H1 (cell line): Measurements from ENCODE around the gene CENPI. TPM values are rescaled to one million over a fixed set of nuclear protein-coding genes. Genes with fewer than 3 reads are reported as not detected.

Experiments
- CTCF ChIA-PET: fragments of 300-600 bp; sonication (Branson Sonifier 250); formaldehyde crosslinking; loops from one replicate; lab custom pipeline; 2021; ENCODE audit not compliant: partially characterized antibody; lab: Charles Lee
- POLR2A ChIA-PET: fragments of 300-600 bp; sonication (Branson Sonifier 250); formaldehyde crosslinking; loops from one replicate; lab custom pipeline; 2021; ENCODE audit warnings: inconsistent platforms; ENCODE audit not compliant: partially characterized antibody; lab: Charles Lee
- DNase-seq, 2 experiments: peaks; one replicate each; pipeline versions ENCODE4 v3.0.0 to v3.0.0-alpha.2; 2010 to 2022; ENCODE audit warnings: low spot score in 2 of 2, low read depth in 1 of 2, mixed read lengths in 1 of 2
- FAIRE-seq: peaks from 2 replicates; lab custom pipeline; 2011; peaks lifted over from hg19 to GRCh38; lab: Jason Lieb, UNC
- H2AFZ ChIP-seq: 2 replicates; pipeline ENCODE4 v1.8.1; 2012; ENCODE audit warnings: low read length, inconsistent platforms
- H2AK5ac ChIP-seq: 2 replicates; pipeline ENCODE4 v1.6.1; 2013; ENCODE audit warnings: low read depth, low read length
- H2BK120ac ChIP-seq: replicated peaks from 2 replicates; pipeline ENCODE3; 2013; ENCODE audit warnings: low read depth, low read length, inconsistent platforms
- H2BK12ac ChIP-seq: 2 replicates; pipeline ENCODE4 v1.6.1; 2013; ENCODE audit warnings: low read depth, low read length
- H2BK15ac ChIP-seq: 2 replicates; pipeline ENCODE4 v1.6.1; 2013; ENCODE audit warnings: low read length
- H2BK20ac ChIP-seq: 2 replicates; pipeline ENCODE4 v1.6.1; 2013; ENCODE audit warnings: low read length
- H2BK5ac ChIP-seq: 2 replicates; pipeline ENCODE4 v1.6.1; 2013; ENCODE audit warnings: low read depth, low read length
- H3K14ac ChIP-seq: 2 replicates; pipeline ENCODE4 v1.6.1; 2013; ENCODE audit warnings: inconsistent platforms; ENCODE audit not compliant: insufficient read length
- H3K18ac ChIP-seq: 2 replicates; pipeline ENCODE4 v1.6.1; 2013; ENCODE audit warnings: low read length; ENCODE audit errors: extremely low read depth
- H3K23ac ChIP-seq: 2 replicates; pipeline ENCODE4 v1.6.1; 2013; ENCODE audit warnings: inconsistent platforms; ENCODE audit not compliant: insufficient read length
- H3K23me2 ChIP-seq: 2 replicates; pipeline ENCODE4 v1.6.1; 2013; ENCODE audit warnings: low read depth, low read length
- H3K27ac ChIP-seq: 2 replicates; pipeline ENCODE4 v1.6.1; 2011; ENCODE audit warnings: low read depth, low read length, inconsistent platforms
- H3K27me3 ChIP-seq, 4 experiments: replicated peaks in 1 of 4; 1 replicate in 1 of 4; 2 replicates in 3 of 4; pipeline versions ENCODE4 v1.6.1 to v1.8.1; 2011 to 2013; ENCODE audit warnings: low read length in 3 of 4, mild to moderate bottlenecking in 3 of 4, inconsistent platforms in 2 of 4, mixed read lengths in 2 of 4, moderate library complexity in 1 of 4; ENCODE audit not compliant: control insufficient read depth in 3 of 4, insufficient read depth in 3 of 4; ENCODE audit errors: extremely low read depth in 1 of 4
- H3K36me3 ChIP-seq, 4 experiments: 2 replicates each; pipeline versions ENCODE4 v1.6.1 to v1.8.1; 2011 to 2013; ENCODE audit warnings: mild to moderate bottlenecking in 4 of 4, low read length in 3 of 4, moderate library complexity in 2 of 4, control low read depth in 1 of 4, inconsistent platforms in 1 of 4; ENCODE audit not compliant: insufficient read depth in 4 of 4, control insufficient read depth in 2 of 4
- H3K4ac ChIP-seq: replicated peaks from 2 replicates; pipeline ENCODE3; 2013; ENCODE audit warnings: low read length, low read depth, mixed read lengths, inconsistent platforms; ENCODE audit not compliant: insufficient read length
- H3K4me1 ChIP-seq, 4 experiments: replicated peaks in 1 of 4; 1 replicate in 1 of 4; 2 replicates in 3 of 4; pipeline versions ENCODE4 v1.6.1 to v1.8.1; 2011 to 2013; ENCODE audit warnings: low read length in 3 of 4, inconsistent platforms in 2 of 4, mixed read lengths in 1 of 4; ENCODE audit not compliant: insufficient read depth in 4 of 4, control insufficient read depth in 3 of 4
- H3K4me2 ChIP-seq, 2 experiments: 2 replicates each; pipeline versions ENCODE4 v1.6.1 to v1.8.1; 2011 to 2013; ENCODE audit warnings: low read depth in 2 of 2, low read length in 2 of 2, control low read depth in 1 of 2, inconsistent platforms in 1 of 2, mild to moderate bottlenecking in 1 of 2; ENCODE audit not compliant: insufficient read depth in 1 of 2
- H3K4me3 ChIP-seq, 4 experiments: fragments of 200-600, 300-600 bp in 1 of 4; sonication (generic), shearing (Covaris generic), sonication (Bioruptor Twin) in 1 of 4; 2 replicates each; pipeline versions ENCODE4 v1.5.1 to v1.8.1; 2011 to 2016; ENCODE audit warnings: low read length in 4 of 4, low read depth in 3 of 4, control low read depth in 2 of 4, inconsistent platforms in 2 of 4, mild to moderate bottlenecking in 2 of 4, mixed read lengths in 1 of 4, moderate library complexity in 1 of 4; ENCODE audit not compliant: insufficient read depth in 2 of 4; ENCODE audit errors: extremely low read depth in 1 of 4
- H3K56ac ChIP-seq: replicated peaks from 2 replicates; pipeline ENCODE3; 2013; ENCODE audit warnings: low read depth, mild to moderate bottlenecking, mixed read lengths, low read length, inconsistent platforms; ENCODE audit not compliant: insufficient read length
- H3K79me1 ChIP-seq: 2 replicates; pipeline ENCODE4 v1.6.1; 2013; ENCODE audit warnings: low read depth, low read length, control low read depth
- H3K79me2 ChIP-seq, 2 experiments: 2 replicates each; pipeline versions ENCODE4 v1.6.1 to v1.8.1; 2012 to 2013; ENCODE audit warnings: low read length in 2 of 2, mild to moderate bottlenecking in 2 of 2, inconsistent platforms in 1 of 2; ENCODE audit not compliant: insufficient read depth in 2 of 2, control insufficient read depth in 1 of 2
- H3K9ac ChIP-seq, 4 experiments: replicated peaks in 1 of 4; 1 replicate in 1 of 4; 2 replicates in 3 of 4; pipeline versions ENCODE4 v1.6.1 to v1.8.1; 2011 to 2013; ENCODE audit warnings: low read depth in 3 of 4, low read length in 3 of 4, control low read depth in 2 of 4, mild to moderate bottlenecking in 2 of 4, moderate library complexity in 2 of 4, inconsistent platforms in 1 of 4; ENCODE audit errors: extremely low read depth in 1 of 4
- H3K9me3 ChIP-seq, 2 experiments: 2 replicates each; pipeline versions ENCODE4 v1.6.1 to v1.8.1; 2012 to 2013; ENCODE audit warnings: mild to moderate bottlenecking in 2 of 2, moderate library complexity in 2 of 2, control low read depth in 1 of 2, inconsistent platforms in 1 of 2, low read depth in 1 of 2, low read length in 1 of 2, mixed read lengths in 1 of 2; ENCODE audit not compliant: insufficient read depth in 2 of 2
- H4K20me1 ChIP-seq, 2 experiments: replicated peaks in 1 of 2; 2 replicates each; pipeline versions ENCODE3 to v1.8.1; 2011 to 2013; ENCODE audit warnings: inconsistent platforms in 2 of 2, low read length in 2 of 2, mild to moderate bottlenecking in 1 of 2; ENCODE audit not compliant: insufficient read depth in 2 of 2, control insufficient read depth in 1 of 2
- H4K5ac ChIP-seq: 2 replicates; pipeline ENCODE4 v1.6.1; 2013; ENCODE audit warnings: low read length, low read depth, mixed read lengths, inconsistent platforms; ENCODE audit not compliant: insufficient read length
- H4K8ac ChIP-seq: 2 replicates; pipeline ENCODE4 v1.8.0; 2013; ENCODE audit warnings: mild to moderate bottlenecking, moderate library complexity, low read length, inconsistent platforms; ENCODE audit not compliant: insufficient read depth; ENCODE audit errors: extremely low read depth
- H4K91ac ChIP-seq: replicated peaks from 2 replicates; pipeline ENCODE3; 2013; ENCODE audit warnings: low read length, mixed read lengths, inconsistent platforms; ENCODE audit not compliant: insufficient read length
- BRCA1 ChIP-seq: IDR thresholded peaks from 2 replicates; pipeline ENCODE4 v1.6.1; 2012; ENCODE audit warnings: low read depth, low read length, improper control_type of control experiment
- CHD2 ChIP-seq: IDR thresholded peaks from 2 replicates; pipeline ENCODE4 v1.6.1; 2012; ENCODE audit warnings: low read length, improper control_type of control experiment
- PHF8 ChIP-seq: fragments of 200-600 bp; sonication (generic); conservative IDR thresholded peaks from 2 replicates; pipeline ENCODE4 v1.7.1; 2012; ENCODE audit warnings: low read depth, mild to moderate bottlenecking, inconsistent platforms, low read length, moderate library complexity
- TAF1 ChIP-seq: IDR thresholded peaks from 2 replicates; pipeline ENCODE4 v1.6.1; 2011; ENCODE audit warnings: mild to moderate bottlenecking, low read depth, low read length
- TAF7 ChIP-seq: optimal IDR thresholded peaks from 2 replicates; pipeline ENCODE3; 2011; ENCODE audit warnings: low read depth, mild to moderate bottlenecking, inconsistent platforms, low read length, moderate library complexity, borderline replicate concordance
- WGBS, 2 experiments: shearing (Covaris generic) in 1 of 2; methylation state at CpG; one replicate each; pipeline versions ENCODE4 v1.1.6 to v1.1.7; 2013 to 2015; ENCODE audit warnings: low lambda C conversion rate in 2 of 2, mixed read lengths in 2 of 2, inconsistent platforms in 1 of 2, low coverage in 1 of 2, missing lambda C conversion rate in 1 of 2; ENCODE audit not compliant: insufficient replicate concordance in 2 of 2, insufficient coverage in 1 of 2, insufficient read length in 1 of 2; ENCODE audit errors: extremely low coverage in 1 of 2, missing lambda C conversion rate in 1 of 2; 5-methylcytosine and 5-hydroxymethylcytosine counted together
- polyA plus RNA-seq, 7 experiments: library from polyadenylated mRNA; depleted of rRNA in 3 of 7; stranded (reverse) in 5 of 7; unstranded in 2 of 7; fragments of >200 nt in 5 of 7; fragments of 200-250 nt in 2 of 7; gene quantifications; 1 replicate in 5 of 7; 2 replicates in 1 of 7; 4 replicates in 1 of 7; pipeline versions ENCODE4 v1.2.1 to v1.2.3, GENCODE V29; 2011 to 2013; ENCODE audit warnings: missing spikeins in 2 of 7, mixed read lengths in 2 of 7
- total RNA-seq: library from RNA; stranded (reverse); fragmentation: NEBNext Ultra II Directional; extraction: Animal tissue kit (Norgen Biotek cat#: 25700); gene quantifications from 2 replicates; pipeline ENCODE4 v1.2.1, GENCODE V29; 2021
- TF ChIP-seq, protein P1 (sequence below): IDR thresholded peaks from 2 replicates; pipeline ENCODE4 v1.6.1; 2011; ENCODE audit warnings: low read length, improper control_type of control experiment
- TF ChIP-seq, protein P2 (sequence below), 3 experiments: IDR thresholded peaks; 1 replicate in 2 of 3; 2 replicates in 1 of 3; pipeline versions ENCODE4 v1.5.1 to v1.6.1; 2011; ENCODE audit warnings: low read length in 3 of 3, mild to moderate bottlenecking in 3 of 3, inconsistent platforms in 2 of 3, low read depth in 1 of 3, moderate library complexity in 1 of 3; ENCODE audit not compliant: insufficient read depth in 1 of 3; ENCODE audit errors: control extremely low read depth in 1 of 3
- TF ChIP-seq, protein P3 (sequence below): IDR thresholded peaks from 2 replicates; pipeline ENCODE4 v1.6.1; 2012; ENCODE audit warnings: low read length, inconsistent platforms

CENPI gene
- total and polyA plus RNA-seq, 2 of the 8 experiments (the other 6 are each of a cell fraction or from before 2014, with no cell fraction given), result 7.2 to 22.5 TPM

DNA sequence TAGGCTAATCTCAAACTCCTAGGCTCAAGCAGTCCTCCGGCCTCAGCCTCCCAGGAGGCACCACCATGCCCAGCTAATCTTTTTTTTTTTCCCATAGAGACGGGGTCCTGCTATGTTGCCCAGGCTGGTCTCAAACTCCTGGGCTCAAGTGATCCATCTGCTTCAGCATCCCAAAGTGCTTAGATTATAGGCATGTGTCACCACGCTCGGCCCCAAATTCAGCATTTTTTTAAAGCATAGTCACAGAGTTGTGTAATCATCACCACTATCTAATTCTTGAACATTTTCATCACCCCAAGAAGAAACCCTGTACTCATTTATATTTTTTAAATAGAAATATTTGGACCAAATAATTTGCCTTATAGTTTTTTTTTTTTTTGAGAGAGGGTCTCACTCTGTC, 10.3 kb downstream of the CENPI start:
- no peak overlapping the region for H2BK5ac ChIP-seq
- no peak for DNase-seq

More for the DNA sequence above, 10.3 kb downstream of the CENPI start:
- Histone ChIP-seq H3K4me2 (no peak overlapping the region), H2AFZ (no peak overlapping the region), H2AK5ac (no peak overlapping the region), H3K4ac (no peak overlapping the region), H2BK20ac (no peak overlapping the region), H3K9me3 (no peaks in the 10 kb centered on the region), H3K36me3 (peaks cover 0 to 29% (median 4%) of the 10 kb centered on the region in 4 experiments; a peak in 4 of 8 replicates), H3K79me2 (no peaks in the 10 kb centered on the region), H3K18ac (no peak overlapping the region), H2BK15ac (no peak overlapping the region), H3K4me3 (no peak overlapping the region), H3K56ac (no peak overlapping the region), H2BK120ac (no peak overlapping the region), H2BK12ac (no peak overlapping the region), H3K79me1 (no peaks in the 10 kb centered on the region), H3K23ac (no peak overlapping the region), H4K8ac (no peak overlapping the region), H4K20me1 (no peaks in the 10 kb centered on the region), H4K91ac (no peak overlapping the region), H3K4me1 (no peaks in the 10 kb centered on the region), H3K23me2 (no peaks in the 10 kb centered on the region), H3K27ac (no peak overlapping the region), H3K9ac (no peak overlapping the region), H3K14ac (no peak overlapping the region), H3K27me3 (no peaks in the 10 kb centered on the region), H4K5ac (no peak overlapping the region)
- ChIA-PET CTCF (interaction anchor here (0.6 to 0.7 kb wide), 2 partner anchors 76 to 175 kb away, joined by 3 read pairs; no protein-coding TSS in a partner anchor), POLR2A (no interaction called here)
- no peak for TF ChIP-seq BRCA1
- TF ChIP-seq, protein P1, sequence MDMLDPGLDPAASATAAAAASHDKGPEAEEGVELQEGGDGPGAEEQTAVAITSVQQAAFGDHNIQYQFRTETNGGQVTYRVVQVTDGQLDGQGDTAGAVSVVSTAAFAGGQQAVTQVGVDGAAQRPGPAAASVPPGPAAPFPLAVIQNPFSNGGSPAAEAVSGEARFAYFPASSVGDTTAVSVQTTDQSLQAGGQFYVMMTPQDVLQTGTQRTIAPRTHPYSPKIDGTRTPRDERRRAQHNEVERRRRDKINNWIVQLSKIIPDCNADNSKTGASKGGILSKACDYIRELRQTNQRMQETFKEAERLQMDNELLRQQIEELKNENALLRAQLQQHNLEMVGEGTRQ, result no peak
- TF ChIP-seq, protein P2, sequence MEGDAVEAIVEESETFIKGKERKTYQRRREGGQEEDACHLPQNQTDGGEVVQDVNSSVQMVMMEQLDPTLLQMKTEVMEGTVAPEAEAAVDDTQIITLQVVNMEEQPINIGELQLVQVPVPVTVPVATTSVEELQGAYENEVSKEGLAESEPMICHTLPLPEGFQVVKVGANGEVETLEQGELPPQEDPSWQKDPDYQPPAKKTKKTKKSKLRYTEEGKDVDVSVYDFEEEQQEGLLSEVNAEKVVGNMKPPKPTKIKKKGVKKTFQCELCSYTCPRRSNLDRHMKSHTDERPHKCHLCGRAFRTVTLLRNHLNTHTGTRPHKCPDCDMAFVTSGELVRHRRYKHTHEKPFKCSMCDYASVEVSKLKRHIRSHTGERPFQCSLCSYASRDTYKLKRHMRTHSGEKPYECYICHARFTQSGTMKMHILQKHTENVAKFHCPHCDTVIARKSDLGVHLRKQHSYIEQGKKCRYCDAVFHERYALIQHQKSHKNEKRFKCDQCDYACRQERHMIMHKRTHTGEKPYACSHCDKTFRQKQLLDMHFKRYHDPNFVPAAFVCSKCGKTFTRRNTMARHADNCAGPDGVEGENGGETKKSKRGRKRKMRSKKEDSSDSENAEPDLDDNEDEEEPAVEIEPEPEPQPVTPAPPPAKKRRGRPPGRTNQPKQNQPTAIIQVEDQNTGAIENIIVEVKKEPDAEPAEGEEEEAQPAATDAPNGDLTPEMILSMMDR (IDR thresholded peaks at IDR 0.05; ENCODE audit: control extremely low read depth in 1 of 3, insufficient read depth in 1 of 3, low read depth in 1 of 3, low read length in 3 of 3), result no peak
- TF ChIP-seq TAF1, result no peak
- no peak for TF ChIP-seq TAF7
- no peak for TF ChIP-seq CHD2
- no peak for TF ChIP-seq PHF8
- TF ChIP-seq, protein P3, sequence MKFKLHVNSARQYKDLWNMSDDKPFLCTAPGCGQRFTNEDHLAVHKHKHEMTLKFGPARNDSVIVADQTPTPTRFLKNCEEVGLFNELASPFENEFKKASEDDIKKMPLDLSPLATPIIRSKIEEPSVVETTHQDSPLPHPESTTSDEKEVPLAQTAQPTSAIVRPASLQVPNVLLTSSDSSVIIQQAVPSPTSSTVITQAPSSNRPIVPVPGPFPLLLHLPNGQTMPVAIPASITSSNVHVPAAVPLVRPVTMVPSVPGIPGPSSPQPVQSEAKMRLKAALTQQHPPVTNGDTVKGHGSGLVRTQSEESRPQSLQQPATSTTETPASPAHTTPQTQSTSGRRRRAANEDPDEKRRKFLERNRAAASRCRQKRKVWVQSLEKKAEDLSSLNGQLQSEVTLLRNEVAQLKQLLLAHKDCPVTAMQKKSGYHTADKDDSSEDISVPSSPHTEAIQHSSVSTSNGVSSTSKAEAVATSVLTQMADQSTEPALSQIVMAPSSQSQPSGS, result no peak
- WGBS, 2 experiments, result 100% methylated on average over 4 of the region's 4 CpGs; no CpG with 5 or more reads in 1 of the 2 experiments
- no peak for FAIRE-seq
